T47D (cell line): Measurements from ENCODE around the gene DLX6.

ENCODE experiments used
- DNase-seq, 2 experiments: peaks; one replicate each; pipeline versions ENCODE4 v3.0.0 to v3.0.0-alpha.2; 2011 to 2012; ENCODE audit warnings: low read depth in 1 of 2, low spot score in 1 of 2
- JUND ChIP-seq: IDR thresholded peaks from 2 replicates; pipeline ENCODE4 v1.6.1; 2012; ENCODE audit warnings: low read depth
- in situ Hi-C: cut with HindIII; loops from 2 replicates; pipeline ENCODE4 v1.10.0; 2016; ENCODE audit warnings: low sequenced_read_pairs, low pct_unique_long_range_greater_than_20kb

DLX6 gene

GRCh38 chr7:96989241-96989858, 16.0 kb upstream of the DLX6 start:
- TF ChIP-seq JUND = no peak
- in situ Hi-C loops = no loop called here
- DNase-seq = no peak

DNA sequence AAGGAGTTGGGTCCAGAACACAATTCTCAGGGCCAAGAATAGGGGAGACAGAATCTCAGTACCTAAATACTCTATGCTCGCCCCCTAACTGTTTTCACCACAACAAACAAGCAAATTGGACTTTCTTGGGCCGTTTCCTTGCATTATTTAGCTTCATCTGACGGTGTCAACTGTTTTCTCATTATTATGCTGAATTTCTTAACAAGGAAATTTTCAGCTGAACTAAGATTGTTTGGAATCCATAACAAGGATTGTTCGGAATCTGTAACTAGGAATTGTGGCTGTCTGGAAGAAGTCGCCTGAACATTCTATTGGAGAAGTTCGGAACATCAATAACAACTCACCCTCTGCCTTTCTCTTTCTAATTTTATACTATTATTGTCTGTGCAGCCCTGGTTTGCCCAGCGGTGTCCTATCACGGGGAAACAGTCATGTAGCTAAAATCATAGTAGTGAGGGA, 15.5 kb upstream of the DLX6 start:
- in situ Hi-C loops = no loop called here
- DNase-seq = no peak

DNA sequence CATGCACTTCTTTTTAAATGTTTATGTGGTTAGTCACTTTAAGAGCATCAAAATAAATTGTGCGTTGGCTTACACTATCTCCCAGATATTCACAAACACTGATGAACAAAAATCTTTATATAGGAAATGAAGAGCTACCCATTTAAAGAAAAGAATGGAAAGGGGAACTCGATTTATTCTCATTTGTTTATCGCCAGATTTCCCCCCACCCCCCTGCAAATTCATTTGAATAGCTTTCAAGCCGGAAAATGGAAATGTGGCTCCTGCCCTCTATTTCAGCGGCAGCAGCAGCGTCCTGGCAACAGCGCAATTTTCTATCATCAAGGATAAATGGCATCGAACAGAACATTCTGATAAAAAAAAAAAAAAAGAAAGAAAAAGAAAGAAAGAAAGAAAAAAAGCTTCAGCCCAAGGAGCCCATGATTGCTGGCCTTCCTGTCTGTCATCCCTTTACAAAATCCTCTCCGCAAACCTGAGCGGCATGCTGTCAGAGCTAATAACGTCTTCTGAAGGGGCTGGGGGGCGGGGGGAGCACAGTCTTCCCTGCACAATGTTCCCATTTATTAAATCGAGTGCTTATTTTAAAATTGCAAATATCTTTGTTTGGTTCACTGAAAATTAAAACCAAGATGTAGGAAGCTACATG, 13.7 kb upstream of the DLX6 start:
- in situ Hi-C loops = no loop called here
- DNase-seq = no peak
- TF ChIP-seq JUND = no peak

More for the DNA sequence above, 15.5 kb upstream of the DLX6 start:
- no peak for TF ChIP-seq JUND

DNA sequence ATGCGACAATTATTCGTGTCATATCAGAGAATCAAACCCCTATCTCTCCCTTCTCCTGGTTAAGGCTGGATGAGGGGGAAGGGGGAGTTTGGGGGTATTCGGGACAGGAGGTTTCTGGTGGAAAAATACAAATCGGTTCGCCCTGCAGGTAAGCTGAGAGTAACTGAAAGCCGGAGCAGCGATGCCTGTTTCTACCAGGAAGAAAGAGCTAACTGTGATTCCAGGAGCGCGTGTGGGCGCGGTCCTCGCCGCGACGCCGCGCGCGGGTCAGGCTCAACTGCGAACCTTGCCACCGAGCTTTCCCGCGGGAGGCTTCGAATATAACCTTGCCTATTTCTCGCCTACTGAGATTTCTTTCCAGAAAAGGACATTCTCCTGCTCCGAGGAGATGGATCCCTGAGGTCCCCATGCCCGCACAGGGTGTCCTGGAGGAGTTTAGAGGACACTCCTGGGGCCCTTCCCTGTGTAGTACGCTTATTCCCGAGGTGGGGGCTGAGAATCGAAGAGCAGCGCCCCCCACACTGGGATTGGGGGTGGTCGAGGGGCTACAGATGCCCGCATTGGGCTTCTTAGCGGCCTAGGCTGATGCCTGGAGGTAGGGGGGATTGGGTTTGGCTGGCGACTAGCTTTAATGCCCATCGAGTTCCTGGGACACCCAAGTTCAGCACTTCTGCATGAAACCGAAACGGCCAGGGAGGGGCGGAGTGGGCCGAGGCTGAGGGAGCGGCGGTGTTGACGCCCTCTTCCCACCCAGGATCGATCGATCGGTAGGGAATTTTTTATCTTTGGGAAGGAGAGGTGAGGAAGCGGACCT, 13.0 kb upstream of the DLX6 start:
- no peak for DNase-seq
- in situ Hi-C loops = no loop called here
- TF ChIP-seq JUND = no peak

- in situ Hi-C loops = no loop called here
- no peak for TF ChIP-seq JUND
- DNase-seq = no peak
These were observed 12.1 kb upstream of the DLX6 start for GRCh38 chr7:96993094-96993865.

- no peak for TF ChIP-seq JUND
- in situ Hi-C loops = no loop called here
- DNase-seq = no peak
These were observed 11.4 kb upstream of the DLX6 start for GRCh38 chr7:96993980-96994379.

GRCh38 chr7:96995406-96996110, 9.8 kb upstream of the DLX6 start:
- in situ Hi-C loops = no loop called here
- TF ChIP-seq JUND = no peak
- no peak for DNase-seq

DNA sequence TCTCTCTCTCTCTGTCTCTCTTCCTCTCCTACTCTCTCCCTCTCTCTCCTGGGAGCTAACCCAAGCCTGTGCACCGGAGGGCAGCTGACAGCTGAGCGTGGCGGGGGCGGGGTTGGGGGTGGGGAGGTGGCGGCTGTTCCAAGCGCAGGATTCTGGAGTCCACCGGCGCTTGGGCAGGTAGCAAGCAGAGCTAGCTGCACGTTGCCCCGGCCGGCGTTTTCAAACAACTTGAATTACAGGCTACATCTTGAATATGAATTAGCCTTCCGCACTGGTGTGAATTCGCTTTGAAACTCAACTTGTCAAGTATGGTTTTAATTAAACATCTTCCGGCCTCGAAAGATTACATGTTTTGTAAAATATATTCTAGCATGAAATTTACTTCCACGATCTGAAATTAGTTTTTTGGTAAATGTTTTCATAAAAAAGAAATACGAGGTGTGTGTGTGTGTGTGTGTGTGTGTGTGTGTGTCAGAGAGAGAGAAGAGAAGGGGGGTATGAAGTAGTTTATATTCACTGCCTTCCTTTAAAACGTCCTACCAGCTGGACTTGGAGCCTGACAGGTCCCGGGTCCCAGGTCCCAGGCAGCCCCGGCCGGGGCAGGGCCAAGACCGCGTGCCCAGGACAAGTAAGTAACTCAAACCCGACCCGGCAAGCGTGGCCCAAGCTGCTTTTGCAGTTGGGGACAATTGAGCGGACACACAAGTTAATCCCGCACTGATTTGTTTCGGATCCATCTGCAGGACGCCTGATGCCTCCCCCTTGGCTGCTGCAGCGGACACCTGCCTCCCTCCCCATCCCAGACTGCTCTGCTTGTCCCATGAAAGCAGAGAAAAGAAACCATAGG, 9.0 kb upstream of the DLX6 start:
- no peak for DNase-seq
- in situ Hi-C loops = no loop called here
- no peak for TF ChIP-seq JUND

- in situ Hi-C loops = no loop called here
- no peak for DNase-seq
- TF ChIP-seq JUND = no peak
These were observed 8.3 kb upstream of the DLX6 start for GRCh38 chr7:96996958-96997511.

DNA sequence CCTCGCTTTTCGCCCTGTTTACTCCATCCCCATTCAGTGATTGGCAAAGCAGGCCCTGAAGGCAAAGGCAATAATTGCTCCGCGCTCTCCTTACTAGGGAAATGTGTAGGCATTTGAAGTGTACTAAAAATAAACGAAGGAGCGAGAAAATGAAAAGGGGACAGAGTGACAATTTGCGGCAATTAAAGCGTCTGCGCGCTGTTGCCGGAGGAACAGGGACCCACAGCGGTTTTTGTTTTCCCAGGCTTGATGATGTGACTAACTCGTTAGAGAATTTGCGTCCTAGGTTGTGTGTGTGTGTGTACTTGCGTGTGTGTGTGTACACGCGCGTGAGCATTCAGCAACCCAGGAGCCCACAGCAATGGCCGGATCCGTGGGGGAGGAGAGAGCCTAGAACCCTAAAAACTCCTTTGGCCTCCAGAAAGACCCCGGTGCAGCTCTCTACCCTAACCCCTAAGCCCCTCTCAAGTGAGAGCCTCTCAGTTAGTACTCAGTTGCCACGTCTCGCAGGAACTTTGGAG, 7.8 kb upstream of the DLX6 start:
- no peak for TF ChIP-seq JUND
- DNase-seq = no peak
- in situ Hi-C loops = no loop called here

GRCh38 chr7:96998333-96998732, 7.0 kb upstream of the DLX6 start:
- no peak for TF ChIP-seq JUND
- no peak for DNase-seq
- in situ Hi-C loops = no loop called here
